SU-DHL-6 (cell line): ENCODE results near the gene GRIA1.

Experiments used
- H2AFZ ChIP-seq: fragments of 200-600 bp; sonication (generic); 2 replicates; pipeline ENCODE4 v1.6.1; 2014; ENCODE audit warnings: low read depth, mild to moderate bottlenecking, moderate library complexity, mixed read lengths, antibody characterized with exemption, low read length; ENCODE audit not compliant: severe bottlenecking
- H3F3A ChIP-seq: fragments of 200-600 bp; shearing (Covaris generic); 2 replicates; pipeline ENCODE4 v1.6.0; 2016; ENCODE audit warnings: antibody characterized with exemption, mild to moderate bottlenecking; ENCODE audit not compliant: insufficient read depth
- H3K27ac ChIP-seq: fragments of 200-600 bp; sonication (generic); 2 replicates; pipeline ENCODE4 v1.5.1; 2016; ENCODE audit warnings: low read depth, mild to moderate bottlenecking, low read length, moderate library complexity, mixed read lengths
- H3K27me3 ChIP-seq: fragments of 200-600 bp; sonication (generic), shearing (Covaris generic); 2 replicates; pipeline ENCODE4 v1.6.0; 2014; ENCODE audit warnings: mild to moderate bottlenecking, low read length
- H3K36me3 ChIP-seq: fragments of 200-600 bp; sonication (generic); 2 replicates; pipeline ENCODE4 v1.6.1; 2014; ENCODE audit warnings: mild to moderate bottlenecking, low read length, mixed read lengths
- H3K4me2 ChIP-seq: fragments of 300-600, 200-600 bp; shearing (Covaris generic), sonication (generic); 2 replicates; pipeline ENCODE4 v1.6.0; 2014; ENCODE audit warnings: low read length, low read depth, mild to moderate bottlenecking; ENCODE audit not compliant: poor library complexity, severe bottlenecking
- H3K4me3 ChIP-seq: fragments of 200-600 bp; sonication (generic); 2 replicates; pipeline ENCODE4 v1.5.1; 2014; ENCODE audit warnings: antibody characterized with exemption, low read length, mild to moderate bottlenecking, mixed read lengths; ENCODE audit not compliant: insufficient read depth, poor library complexity, severe bottlenecking
- H3K79me2 ChIP-seq: fragments of 200-600 bp; sonication (generic); 2 replicates; pipeline ENCODE4 v1.6.1; 2014; ENCODE audit warnings: mild to moderate bottlenecking, low read length, moderate library complexity; ENCODE audit not compliant: insufficient read depth
- H3K9ac ChIP-seq: fragments of 200-600 bp; sonication (generic); 2 replicates; pipeline ENCODE4 v1.7.0; 2014; ENCODE audit warnings: mild to moderate bottlenecking, low read length
- H3K9me2 ChIP-seq: fragments of 200-600 bp; sonication (generic); replicated peaks from 2 replicates; pipeline ENCODE4 v1.6.1; 2014; ENCODE audit warnings: low read length; ENCODE audit not compliant: insufficient read depth
- H3K9me3 ChIP-seq: fragments of 200-600 bp; sonication (generic); 2 replicates; pipeline ENCODE4 v1.6.1; 2014; ENCODE audit warnings: low read length, mixed read lengths; ENCODE audit not compliant: insufficient read depth
- H4K20me1 ChIP-seq: fragments of 200-600 bp; sonication (generic); 2 replicates; pipeline ENCODE4 v1.6.1; 2014; ENCODE audit warnings: low read depth, mild to moderate bottlenecking, antibody characterized with exemption, low read length, moderate library complexity, mixed read lengths
- CTCF ChIP-seq: fragments of 200-600 bp; sonication (generic); IDR thresholded peaks from one replicate; pipeline ENCODE4 v1.5.1; 2017; ENCODE audit warnings: antibody characterized with exemption, mild to moderate bottlenecking, low read length, moderate library complexity; ENCODE audit not compliant: insufficient read depth, poor library complexity, severe bottlenecking
- EZH2phosphoT487 ChIP-seq: fragments of 200-600 bp; sonication (generic), shearing (Covaris generic); conservative IDR thresholded peaks from 2 replicates; pipeline ENCODE4 v1.6.1; 2018; ENCODE audit warnings: mild to moderate bottlenecking, antibody characterized with exemption, low read length, moderate library complexity, mixed read lengths

The GRIA1 gene

DNA sequence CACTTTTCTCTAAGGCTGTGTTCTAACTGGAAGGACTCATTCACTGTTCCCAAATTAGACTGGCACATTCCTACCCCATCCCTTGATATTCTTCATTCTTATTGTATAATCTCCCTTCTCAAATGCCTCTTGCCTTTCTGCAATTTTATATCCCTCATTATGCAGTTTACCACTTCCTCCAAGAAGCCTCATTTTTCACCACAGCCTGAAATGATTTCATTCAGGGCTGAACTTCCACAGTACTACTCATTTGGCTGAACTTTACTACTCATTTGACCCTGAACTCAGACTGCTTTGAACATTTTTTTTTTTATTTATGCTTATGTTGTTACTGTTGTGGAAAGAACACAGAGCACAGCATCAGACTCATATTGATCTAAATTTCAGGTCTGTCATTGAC is 32.7 kb downstream of the GRIA1 start:
- Histone ChIP-seq H3K9me2 (no peaks in the 10 kb centered on the region), H3K79me2 (no peaks in the 10 kb centered on the region), H3K27me3 (no peaks in the 10 kb centered on the region), H4K20me1 (no peaks in the 10 kb centered on the region), H3F3A (no peaks in the 10 kb centered on the region), H3K4me3 (no peak overlapping the region), H3K4me2 (no peak overlapping the region), H3K9ac (no peak overlapping the region), H3K36me3 (no peaks in the 10 kb centered on the region), H3K9me3 (no peaks in the 10 kb centered on the region), H2AFZ (no peak overlapping the region), H3K27ac (no peak overlapping the region)
- TF ChIP-seq EZH2phosphoT487: no peak
- TF ChIP-seq CTCF: no peak

GRCh38 chr5:153523831-153524230 is 33.4 kb downstream of the GRIA1 start:
- Histone ChIP-seq H2AFZ (no peak overlapping the region), H3K27ac (no peak overlapping the region)

GRCh38 chr5:153525536-153525935 is 35.1 kb downstream of the GRIA1 start:
- Histone ChIP-seq H2AFZ (no peak overlapping the region), H3K27ac (no peak overlapping the region), H3K4me3 (no peak overlapping the region), H3K36me3 (no peaks in the 10 kb centered on the region), H4K20me1 (no peaks in the 10 kb centered on the region), H3K9me2 (no peaks in the 10 kb centered on the region), H3K9ac (no peak overlapping the region), H3K4me2 (no peak overlapping the region), H3K79me2 (no peaks in the 10 kb centered on the region), H3K27me3 (no peaks in the 10 kb centered on the region), H3F3A (no peaks in the 10 kb centered on the region), H3K9me3 (no peaks in the 10 kb centered on the region)
- no peak for TF ChIP-seq EZH2phosphoT487
- TF ChIP-seq CTCF: no peak

More at GRCh38 chr5:153523831-153524230, 33.4 kb downstream of the GRIA1 start:
- H3F3A ChIP-seq: no peaks in the 10 kb centered on the region
- H3K9me2 ChIP-seq: no peaks in the 10 kb centered on the region
- H3K9me3 ChIP-seq: no peaks in the 10 kb centered on the region
- H3K36me3 ChIP-seq: no peaks in the 10 kb centered on the region
- no peaks in the 10 kb centered on the region for H3K27me3 ChIP-seq
- TF ChIP-seq CTCF: no peak
- no peak for TF ChIP-seq EZH2phosphoT487
- H4K20me1 ChIP-seq: no peaks in the 10 kb centered on the region
- H3K9ac ChIP-seq: no peak overlapping the region
- no peaks in the 10 kb centered on the region for H3K79me2 ChIP-seq
- no peak overlapping the region for H3K4me3 ChIP-seq
- no peak overlapping the region for H3K4me2 ChIP-seq
